SK-N-SH (cell line): Measurements from ENCODE around the gene BMAL2. TPM values are rescaled to one million over a fixed set of nuclear protein-coding genes. Genes with fewer than 3 reads are reported as not detected.

Experiments
- CTCF ChIA-PET: fragments of 300-600, 350-600 bp; formaldehyde crosslinking; extraction: SDS; loops from one replicate; lab custom pipeline; 2021; lab: Yijun Ruan, JAX
- POLR2A ChIA-PET: fragments of 350-600 bp; sonication (Branson Sonifier 250); formaldehyde crosslinking; extraction: SDS; loops from one replicate; lab custom pipeline; 2020; ENCODE audit warnings: antibody characterized with exemption, inconsistent platforms; lab: Yijun Ruan, JAX
- DNase-seq: peaks from one replicate; pipeline ENCODE4 v3.0.0; 2012
- H2AFZ ChIP-seq: fragments of 200-600 bp; sonication (generic); 2 replicates; pipeline ENCODE4 v1.8.1; 2016; ENCODE audit warnings: antibody characterized with exemption, mild to moderate bottlenecking, low read depth
- H3F3A ChIP-seq: fragments of 200-600 bp; sonication (generic); replicated peaks from 2 replicates; pipeline ENCODE3; 2016; ENCODE audit warnings: antibody characterized with exemption, mild to moderate bottlenecking; ENCODE audit not compliant: insufficient read depth
- H3K27ac ChIP-seq, 2 experiments: fragments of 200-500 bp in 1 of 2; fragments of 200-600 bp in 1 of 2; sonication (Bioruptor generic) in 1 of 2; sonication (generic), shearing (Covaris generic) in 1 of 2; 2 replicates each; pipeline versions ENCODE4 v1.5.1 to v1.6.1; 2014 to 2016; ENCODE audit warnings: low read depth in 2 of 2, inconsistent platforms in 1 of 2, low read length in 1 of 2, mild to moderate bottlenecking in 1 of 2, mixed read lengths in 1 of 2
- H3K27me3 ChIP-seq: fragments of 200-600 bp; sonication (generic), shearing (Covaris generic); 2 replicates; pipeline ENCODE4 v1.6.1; 2016; ENCODE audit warnings: mixed run types; ENCODE audit not compliant: insufficient read depth
- H3K36me3 ChIP-seq, 2 experiments: fragments of 200-500 bp in 1 of 2; fragments of 200-600 bp in 1 of 2; sonication (Bioruptor generic) in 1 of 2; sonication (generic) in 1 of 2; replicated peaks in 1 of 2; 2 replicates each; pipeline versions ENCODE3 to v1.5.1; 2014 to 2016; ENCODE audit warnings: low read length in 1 of 2, mild to moderate bottlenecking in 1 of 2; ENCODE audit not compliant: insufficient read depth in 2 of 2, control insufficient read depth in 1 of 2
- H3K4me1 ChIP-seq, 2 experiments: fragments of 200-500 bp in 1 of 2; fragments of 200-600 bp in 1 of 2; sonication (Bioruptor generic) in 1 of 2; sonication (generic), shearing (Covaris generic) in 1 of 2; 2 replicates each; pipeline versions ENCODE4 v1.5.1 to v1.6.1; 2014 to 2016; ENCODE audit warnings: low read depth in 1 of 2, low read length in 1 of 2, mixed run types in 1 of 2; ENCODE audit not compliant: insufficient read depth in 2 of 2, control insufficient read depth in 1 of 2
- H3K4me2 ChIP-seq: fragments of 200-600 bp; sonication (generic), shearing (Covaris generic); 2 replicates; pipeline ENCODE4 v1.6.1; 2017; ENCODE audit warnings: mixed run types
- H3K4me3 ChIP-seq, 2 experiments: fragments of 200-500 bp in 1 of 2; fragments of 200-600 bp in 1 of 2; sonication (Bioruptor generic) in 1 of 2; sonication (generic), shearing (Covaris generic) in 1 of 2; 2 replicates each; pipeline versions ENCODE4 v1.5.1 to v1.8.1; 2014 to 2016; ENCODE audit warnings: low read depth in 2 of 2, inconsistent platforms in 1 of 2, low read length in 1 of 2, mild to moderate bottlenecking in 1 of 2, mixed read lengths in 1 of 2, moderate library complexity in 1 of 2
- H3K79me2 ChIP-seq: fragments of 200-600 bp; sonication (generic); 2 replicates; pipeline ENCODE4 v1.8.1; 2017; ENCODE audit warnings: mild to moderate bottlenecking; ENCODE audit not compliant: insufficient read depth
- H3K9ac ChIP-seq: fragments of 200-600 bp; sonication (generic); 2 replicates; pipeline ENCODE4 v1.6.1; 2017; ENCODE audit warnings: mixed run types
- H3K9me2 ChIP-seq: fragments of 200-600 bp; sonication (generic); 2 replicates; pipeline ENCODE4 v1.6.1; 2017; ENCODE audit warnings: mixed run types
- H3K9me3 ChIP-seq: fragments of 200-600 bp; sonication (generic); 2 replicates; pipeline ENCODE4 v1.6.1; 2017; ENCODE audit warnings: mixed run types, mild to moderate bottlenecking, moderate library complexity
- H4K20me1 ChIP-seq: fragments of 200-600 bp; sonication (generic); 2 replicates; pipeline ENCODE4 v1.6.1; 2017; ENCODE audit warnings: mild to moderate bottlenecking, mixed run types; ENCODE audit not compliant: insufficient read depth
- EP300 ChIP-seq, 2 experiments: IDR thresholded peaks; 2 replicates each; pipeline versions ENCODE4 v1.4.0 to v1.6.1; 2012; ENCODE audit warnings: borderline replicate concordance in 1 of 2, low read depth in 1 of 2, low read length in 1 of 2
- FOSL2 ChIP-seq: IDR thresholded peaks from 2 replicates; pipeline ENCODE4 v1.4.0; 2012; ENCODE audit warnings: low read depth, mild to moderate bottlenecking, moderate library complexity, borderline replicate concordance
- JUND ChIP-seq: IDR thresholded peaks from 2 replicates; pipeline ENCODE4 v1.4.0; 2012
- RFX5 ChIP-seq: IDR thresholded peaks from 2 replicates; pipeline ENCODE4 v1.6.1; 2012; ENCODE audit warnings: mild to moderate bottlenecking, improper control_type of control experiment, low read length
- RXRA ChIP-seq: IDR thresholded peaks from 2 replicates; pipeline ENCODE4 v1.4.0; 2012; ENCODE audit warnings: low read depth, mild to moderate bottlenecking, borderline replicate concordance
- SMC3 ChIP-seq: IDR thresholded peaks from 2 replicates; pipeline ENCODE4 v1.6.1; 2012; ENCODE audit warnings: low read depth, low read length, improper control_type of control experiment
- WGBS: methylation state at CpG from one replicate; pipeline ENCODE4 v1.1.6; 2017; ENCODE audit warnings: low lambda C conversion rate; 5-methylcytosine and 5-hydroxymethylcytosine counted together
- polyA plus RNA-seq, 3 experiments: library from polyadenylated mRNA; depleted of rRNA; stranded (reverse); fragments of >200 nt; gene quantifications; 2 replicates each; pipeline ENCODE4 v1.2.3, GENCODE V29; 2012
- TF ChIP-seq, protein P1 (sequence below): IDR thresholded peaks from 2 replicates; pipeline ENCODE4 v1.6.1; 2012; ENCODE audit warnings: mild to moderate bottlenecking, low read depth, low read length, moderate library complexity
- TF ChIP-seq, protein P2 (sequence below): fragments of 200-600 bp; sonication (generic); IDR thresholded peaks from 2 replicates; pipeline ENCODE4 v1.6.1; 2017; ENCODE audit warnings: antibody characterized with exemption, mild to moderate bottlenecking, moderate library complexity
- TF ChIP-seq, protein P3 (sequence below): fragments of 150-350 bp; IDR thresholded peaks from 2 replicates; pipeline ENCODE4 v1.6.1; 2017; ENCODE audit warnings: antibody characterized with exemption, low read length, low read depth, borderline replicate concordance
- TF ChIP-seq, protein P4 (sequence below): IDR thresholded peaks from 2 replicates; pipeline ENCODE4 v1.4.0; 2012; ENCODE audit warnings: low read depth
- TF ChIP-seq, protein P5 (sequence below): IDR thresholded peaks from 2 replicates; pipeline ENCODE4 v1.4.0; 2012; ENCODE audit warnings: low read depth, borderline replicate concordance
- TF ChIP-seq, protein P6 (sequence below): IDR thresholded peaks from 2 replicates; pipeline ENCODE4 v1.4.0; 2012; ENCODE audit warnings: low read depth, borderline replicate concordance

BMAL2 gene
- polyA plus RNA-seq, 1 of the 3 experiments (the other 2 are of a cell fraction), result 6.4 TPM

DNA sequence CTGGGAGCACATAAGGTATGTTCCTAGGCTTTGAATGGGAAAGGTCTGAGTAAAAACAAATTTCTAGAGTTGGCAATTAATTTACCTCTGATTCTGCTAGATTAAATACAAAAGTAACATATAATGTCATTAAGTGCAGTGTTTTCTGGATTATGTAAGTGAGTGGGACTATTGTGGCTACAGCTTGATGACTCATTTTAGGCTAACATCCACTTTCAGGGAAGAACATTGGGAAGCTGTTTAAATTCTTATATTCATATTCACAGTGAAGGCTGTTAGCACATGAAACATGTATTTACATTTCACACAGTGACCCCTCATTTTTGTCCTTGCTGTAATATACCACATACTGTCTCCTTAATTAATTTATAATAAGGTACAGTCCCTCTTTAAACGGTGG, 13.2 kb upstream of the BMAL2 start:
- peaks cover 69 to 72% of the 10 kb centered on the region in 2 experiments for H3K36me3 ChIP-seq
- no peaks in the 10 kb centered on the region; a peak in 2 of 4 replicates for H3K4me1 ChIP-seq
- 50% methylated on average over 1 of the region's 1 CpG for WGBS
- no peaks in the 10 kb centered on the region for H3K9me3 ChIP-seq
- no peak overlapping the region for H3K9ac ChIP-seq
- H3K27me3 ChIP-seq, result no peaks in the 10 kb centered on the region
- no peak for DNase-seq
- no peaks in the 10 kb centered on the region for H4K20me1 ChIP-seq
- no peaks in the 10 kb centered on the region for H3K9me2 ChIP-seq
- peak overlapping the region in 1 of 2 experiments; percentile 65; a peak in 3 of 4 replicates for H3K27ac ChIP-seq
- peak overlapping the region; percentile 6; the same call in 1 of the 2 replicates for H3K4me2 ChIP-seq
- H2AFZ ChIP-seq, result no peak overlapping the region
- ChIA-PET POLR2A (no interaction called here), CTCF (no interaction called here)
- H3F3A ChIP-seq, result peaks cover 16% of the 10 kb centered on the region
- no peak overlapping the region for H3K4me3 ChIP-seq
- H3K79me2 ChIP-seq, result no peaks in the 10 kb centered on the region
- TF ChIP-seq SMC3, result no peak
- TF ChIP-seq, protein P1, sequence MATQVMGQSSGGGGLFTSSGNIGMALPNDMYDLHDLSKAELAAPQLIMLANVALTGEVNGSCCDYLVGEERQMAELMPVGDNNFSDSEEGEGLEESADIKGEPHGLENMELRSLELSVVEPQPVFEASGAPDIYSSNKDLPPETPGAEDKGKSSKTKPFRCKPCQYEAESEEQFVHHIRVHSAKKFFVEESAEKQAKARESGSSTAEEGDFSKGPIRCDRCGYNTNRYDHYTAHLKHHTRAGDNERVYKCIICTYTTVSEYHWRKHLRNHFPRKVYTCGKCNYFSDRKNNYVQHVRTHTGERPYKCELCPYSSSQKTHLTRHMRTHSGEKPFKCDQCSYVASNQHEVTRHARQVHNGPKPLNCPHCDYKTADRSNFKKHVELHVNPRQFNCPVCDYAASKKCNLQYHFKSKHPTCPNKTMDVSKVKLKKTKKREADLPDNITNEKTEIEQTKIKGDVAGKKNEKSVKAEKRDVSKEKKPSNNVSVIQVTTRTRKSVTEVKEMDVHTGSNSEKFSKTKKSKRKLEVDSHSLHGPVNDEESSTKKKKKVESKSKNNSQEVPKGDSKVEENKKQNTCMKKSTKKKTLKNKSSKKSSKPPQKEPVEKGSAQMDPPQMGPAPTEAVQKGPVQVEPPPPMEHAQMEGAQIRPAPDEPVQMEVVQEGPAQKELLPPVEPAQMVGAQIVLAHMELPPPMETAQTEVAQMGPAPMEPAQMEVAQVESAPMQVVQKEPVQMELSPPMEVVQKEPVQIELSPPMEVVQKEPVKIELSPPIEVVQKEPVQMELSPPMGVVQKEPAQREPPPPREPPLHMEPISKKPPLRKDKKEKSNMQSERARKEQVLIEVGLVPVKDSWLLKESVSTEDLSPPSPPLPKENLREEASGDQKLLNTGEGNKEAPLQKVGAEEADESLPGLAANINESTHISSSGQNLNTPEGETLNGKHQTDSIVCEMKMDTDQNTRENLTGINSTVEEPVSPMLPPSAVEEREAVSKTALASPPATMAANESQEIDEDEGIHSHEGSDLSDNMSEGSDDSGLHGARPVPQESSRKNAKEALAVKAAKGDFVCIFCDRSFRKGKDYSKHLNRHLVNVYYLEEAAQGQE, result no peak
- TF ChIP-seq, protein P2, sequence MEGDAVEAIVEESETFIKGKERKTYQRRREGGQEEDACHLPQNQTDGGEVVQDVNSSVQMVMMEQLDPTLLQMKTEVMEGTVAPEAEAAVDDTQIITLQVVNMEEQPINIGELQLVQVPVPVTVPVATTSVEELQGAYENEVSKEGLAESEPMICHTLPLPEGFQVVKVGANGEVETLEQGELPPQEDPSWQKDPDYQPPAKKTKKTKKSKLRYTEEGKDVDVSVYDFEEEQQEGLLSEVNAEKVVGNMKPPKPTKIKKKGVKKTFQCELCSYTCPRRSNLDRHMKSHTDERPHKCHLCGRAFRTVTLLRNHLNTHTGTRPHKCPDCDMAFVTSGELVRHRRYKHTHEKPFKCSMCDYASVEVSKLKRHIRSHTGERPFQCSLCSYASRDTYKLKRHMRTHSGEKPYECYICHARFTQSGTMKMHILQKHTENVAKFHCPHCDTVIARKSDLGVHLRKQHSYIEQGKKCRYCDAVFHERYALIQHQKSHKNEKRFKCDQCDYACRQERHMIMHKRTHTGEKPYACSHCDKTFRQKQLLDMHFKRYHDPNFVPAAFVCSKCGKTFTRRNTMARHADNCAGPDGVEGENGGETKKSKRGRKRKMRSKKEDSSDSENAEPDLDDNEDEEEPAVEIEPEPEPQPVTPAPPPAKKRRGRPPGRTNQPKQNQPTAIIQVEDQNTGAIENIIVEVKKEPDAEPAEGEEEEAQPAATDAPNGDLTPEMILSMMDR, result no peak
- peak; percentile 88 for TF ChIP-seq FOSL2
- TF ChIP-seq JUND, result peak; percentile 65
- TF ChIP-seq, protein P3, sequence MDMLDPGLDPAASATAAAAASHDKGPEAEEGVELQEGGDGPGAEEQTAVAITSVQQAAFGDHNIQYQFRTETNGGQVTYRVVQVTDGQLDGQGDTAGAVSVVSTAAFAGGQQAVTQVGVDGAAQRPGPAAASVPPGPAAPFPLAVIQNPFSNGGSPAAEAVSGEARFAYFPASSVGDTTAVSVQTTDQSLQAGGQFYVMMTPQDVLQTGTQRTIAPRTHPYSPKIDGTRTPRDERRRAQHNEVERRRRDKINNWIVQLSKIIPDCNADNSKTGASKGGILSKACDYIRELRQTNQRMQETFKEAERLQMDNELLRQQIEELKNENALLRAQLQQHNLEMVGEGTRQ, result no peak
- no peak for TF ChIP-seq RFX5
- no peak for TF ChIP-seq EP300 (IDR thresholded peaks at IDR 0.05; ENCODE audit: borderline replicate concordance in 1 of 2, low read depth in 1 of 2, low read length in 1 of 2)
- no peak for TF ChIP-seq RXRA
- TF ChIP-seq, protein P4, sequence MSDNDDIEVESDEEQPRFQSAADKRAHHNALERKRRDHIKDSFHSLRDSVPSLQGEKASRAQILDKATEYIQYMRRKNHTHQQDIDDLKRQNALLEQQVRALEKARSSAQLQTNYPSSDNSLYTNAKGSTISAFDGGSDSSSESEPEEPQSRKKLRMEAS, result no peak
- TF ChIP-seq, protein P5, sequence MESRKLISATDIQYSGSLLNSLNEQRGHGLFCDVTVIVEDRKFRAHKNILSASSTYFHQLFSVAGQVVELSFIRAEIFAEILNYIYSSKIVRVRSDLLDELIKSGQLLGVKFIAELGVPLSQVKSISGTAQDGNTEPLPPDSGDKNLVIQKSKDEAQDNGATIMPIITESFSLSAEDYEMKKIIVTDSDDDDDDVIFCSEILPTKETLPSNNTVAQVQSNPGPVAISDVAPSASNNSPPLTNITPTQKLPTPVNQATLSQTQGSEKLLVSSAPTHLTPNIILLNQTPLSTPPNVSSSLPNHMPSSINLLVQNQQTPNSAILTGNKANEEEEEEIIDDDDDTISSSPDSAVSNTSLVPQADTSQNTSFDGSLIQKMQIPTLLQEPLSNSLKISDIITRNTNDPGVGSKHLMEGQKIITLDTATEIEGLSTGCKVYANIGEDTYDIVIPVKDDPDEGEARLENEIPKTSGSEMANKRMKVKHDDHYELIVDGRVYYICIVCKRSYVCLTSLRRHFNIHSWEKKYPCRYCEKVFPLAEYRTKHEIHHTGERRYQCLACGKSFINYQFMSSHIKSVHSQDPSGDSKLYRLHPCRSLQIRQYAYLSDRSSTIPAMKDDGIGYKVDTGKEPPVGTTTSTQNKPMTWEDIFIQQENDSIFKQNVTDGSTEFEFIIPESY, result no peak
- TF ChIP-seq, protein P6, sequence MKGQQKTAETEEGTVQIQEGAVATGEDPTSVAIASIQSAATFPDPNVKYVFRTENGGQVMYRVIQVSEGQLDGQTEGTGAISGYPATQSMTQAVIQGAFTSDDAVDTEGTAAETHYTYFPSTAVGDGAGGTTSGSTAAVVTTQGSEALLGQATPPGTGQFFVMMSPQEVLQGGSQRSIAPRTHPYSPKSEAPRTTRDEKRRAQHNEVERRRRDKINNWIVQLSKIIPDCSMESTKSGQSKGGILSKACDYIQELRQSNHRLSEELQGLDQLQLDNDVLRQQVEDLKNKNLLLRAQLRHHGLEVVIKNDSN, result no peak
